ENCODE results near the gene ATP5F1B.
"Not testable (repeated sequence)": the region's sequence is repeated elsewhere in the genome, so short reads cannot be mapped to it uniquely, and the experiment has no call there.

ATP5F1B gene

DNA sequence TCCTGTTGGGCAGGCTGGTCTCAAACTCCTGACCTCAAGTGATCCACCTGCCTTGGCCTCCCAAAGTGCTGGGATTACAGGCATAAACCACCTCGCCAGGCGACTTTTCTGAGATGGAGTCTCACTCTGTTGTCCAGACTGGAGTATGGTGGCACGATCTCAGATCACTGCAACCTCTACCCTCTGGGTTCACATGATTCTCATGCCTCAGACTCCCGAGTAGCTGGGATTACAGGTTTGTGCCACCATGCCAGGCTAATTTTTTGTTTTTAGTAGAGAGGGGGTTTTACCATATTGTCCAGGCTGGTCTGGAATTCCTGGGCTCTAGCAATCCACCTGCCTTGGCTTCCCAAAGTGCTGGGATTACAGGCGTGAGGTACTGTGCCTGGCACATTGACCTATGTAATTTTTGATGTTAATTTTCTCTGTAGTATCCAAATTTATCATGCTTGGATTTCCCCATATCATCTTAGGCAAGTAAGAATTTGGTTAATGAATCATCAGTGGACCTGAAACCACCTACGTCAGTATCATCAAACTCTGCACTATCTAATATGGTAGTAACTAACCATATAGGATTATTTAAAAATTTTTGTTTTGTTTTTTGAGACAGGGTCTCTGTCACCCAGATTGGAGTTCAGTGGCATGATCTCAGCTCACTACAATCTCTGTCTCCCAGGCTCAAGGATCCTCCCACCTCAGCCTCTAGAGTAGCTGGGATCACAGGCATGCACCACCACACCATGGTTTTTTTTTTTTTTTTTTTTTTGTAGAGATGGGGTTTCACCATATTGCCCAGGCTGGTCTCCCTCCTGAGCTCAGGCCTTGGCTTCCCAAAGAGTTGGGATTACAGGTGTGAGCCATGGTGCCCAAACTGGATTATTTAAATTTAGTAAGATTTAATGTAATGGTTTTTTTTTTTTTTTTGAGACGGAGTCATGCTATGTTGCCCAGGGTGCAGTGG lies 11.9 kb upstream of the ATP5F1B start:
- DNase-seq (ENCODE audit: low read depth, low spot score) = no peak
- H3K4me3 ChIP-seq (ENCODE audit: low read length) = no peak overlapping the region

DNA sequence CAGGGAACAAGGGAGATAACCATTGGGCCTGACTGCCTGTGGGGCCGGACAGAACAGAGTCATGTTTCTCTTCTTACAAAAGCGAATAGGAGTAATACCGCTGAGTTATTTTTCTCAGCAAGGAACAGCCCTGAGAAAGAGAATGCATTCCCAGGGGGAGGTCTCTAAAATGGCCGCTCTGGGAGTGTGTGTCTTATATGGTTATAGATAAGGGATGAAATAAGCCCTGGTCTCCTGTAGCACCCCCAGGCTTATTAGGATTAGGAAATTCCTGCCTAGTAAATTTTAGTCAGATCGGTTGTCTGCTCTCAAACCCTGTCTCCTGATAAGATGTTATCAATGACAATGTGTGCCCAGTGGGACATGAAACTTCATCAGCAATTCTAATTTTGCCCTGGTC lies 8.0 kb upstream of the ATP5F1B start:
- DNase-seq (ENCODE audit: low read depth, low spot score); H3K4me3 ChIP-seq (ENCODE audit: low read length): not testable (repeated sequence)

DNA sequence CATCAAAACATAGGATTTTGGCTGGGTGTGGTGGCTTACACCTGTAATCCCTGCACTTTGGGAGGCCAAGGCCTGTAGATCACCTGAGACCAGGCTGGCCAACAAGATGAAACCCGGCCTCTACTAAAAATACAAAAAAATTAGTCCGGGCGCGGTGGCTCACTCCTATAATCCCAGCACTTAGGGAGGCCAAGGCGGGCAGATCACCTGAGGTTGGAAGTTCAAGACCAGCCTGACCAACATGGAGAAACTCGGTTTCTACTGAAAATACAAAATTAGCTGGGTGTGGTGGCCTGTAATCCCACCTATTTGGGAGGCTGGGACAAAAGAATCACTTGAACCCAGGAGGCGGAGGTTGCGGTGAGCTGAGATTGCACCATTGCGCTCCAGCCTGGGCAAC lies 2.2 kb upstream of the ATP5F1B start:
- not testable (repeated sequence) for DNase-seq (ENCODE audit: low read depth, low spot score)

DNA sequence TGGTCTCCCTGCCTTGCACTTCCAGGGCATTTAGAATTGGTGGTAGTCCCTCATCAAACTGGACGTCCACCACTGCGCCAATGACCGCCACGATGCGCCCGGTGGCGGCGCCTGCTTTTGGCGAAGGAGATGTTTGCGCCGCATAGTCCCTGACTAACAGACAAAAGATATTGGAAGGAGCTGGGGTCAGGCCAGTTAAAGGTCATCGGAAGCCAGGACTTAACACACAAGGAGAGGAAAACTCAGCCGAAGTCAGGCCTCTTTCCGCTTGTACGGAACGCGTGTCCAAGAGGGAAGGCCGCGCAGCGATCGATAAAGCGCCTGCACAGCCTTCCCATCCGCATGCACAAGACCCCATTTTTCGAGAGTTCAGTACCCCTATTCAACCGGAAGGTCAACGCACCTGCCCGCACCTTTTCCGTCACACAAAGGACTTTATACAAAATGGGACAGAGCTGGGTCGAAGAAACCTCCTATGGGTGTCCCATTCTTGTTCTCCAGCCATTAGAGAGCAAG lies 525 bp downstream of the ATP5F1B start:
- H3K4me3 ChIP-seq (ENCODE audit: low read length) = peak overlapping the region; percentile 100
- DNase-seq (ENCODE audit: low read depth, low spot score) = no peak

More for the DNA sequence above, 2.2 kb upstream of the ATP5F1B start:
- not testable (repeated sequence) for H3K4me3 ChIP-seq (ENCODE audit: low read length)

DNA sequence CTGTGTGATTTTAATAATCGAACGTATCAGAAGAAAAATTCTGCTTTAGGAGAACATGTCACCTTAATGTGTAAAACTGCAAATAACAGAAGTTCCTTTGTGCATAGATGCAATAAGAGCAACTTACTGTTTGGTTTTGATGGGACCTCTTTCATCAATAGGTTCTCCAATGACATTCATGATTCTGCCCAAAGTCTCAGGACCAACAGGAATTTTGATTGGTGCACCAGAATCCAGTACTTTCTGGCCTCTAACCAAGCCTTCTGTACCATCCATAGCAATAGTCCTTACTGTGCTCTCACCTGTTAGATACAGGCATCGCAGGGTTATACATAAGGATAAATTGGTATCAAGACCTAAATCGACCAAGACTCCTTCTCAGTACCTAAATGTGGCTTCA lies 1.1 kb downstream of the ATP5F1B start:
- no peak for DNase-seq (ENCODE audit: low read depth, low spot score)
- peak overlapping the region; percentile 100 for H3K4me3 ChIP-seq (ENCODE audit: low read length)

DNA sequence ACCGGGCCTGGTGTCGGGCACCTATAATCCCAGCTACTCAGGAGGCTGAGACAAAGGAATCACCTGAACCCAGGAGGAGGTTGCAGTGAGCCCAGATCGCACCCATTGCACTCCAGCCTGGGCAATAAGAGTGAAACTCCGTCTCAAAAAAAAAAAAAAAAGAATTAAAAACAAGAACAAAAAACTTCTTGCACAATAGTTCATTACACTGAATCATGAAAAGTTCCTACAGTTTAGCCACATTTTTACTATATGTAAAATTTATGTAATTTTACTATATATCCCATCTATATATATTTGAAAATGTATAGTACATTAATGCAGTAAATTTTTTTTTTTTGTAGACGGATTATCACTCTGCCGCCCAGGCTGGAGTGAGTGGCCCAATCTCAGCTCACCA lies 4.6 kb downstream of the ATP5F1B start:
- no peak for DNase-seq (ENCODE audit: low read depth, low spot score)

DNA sequence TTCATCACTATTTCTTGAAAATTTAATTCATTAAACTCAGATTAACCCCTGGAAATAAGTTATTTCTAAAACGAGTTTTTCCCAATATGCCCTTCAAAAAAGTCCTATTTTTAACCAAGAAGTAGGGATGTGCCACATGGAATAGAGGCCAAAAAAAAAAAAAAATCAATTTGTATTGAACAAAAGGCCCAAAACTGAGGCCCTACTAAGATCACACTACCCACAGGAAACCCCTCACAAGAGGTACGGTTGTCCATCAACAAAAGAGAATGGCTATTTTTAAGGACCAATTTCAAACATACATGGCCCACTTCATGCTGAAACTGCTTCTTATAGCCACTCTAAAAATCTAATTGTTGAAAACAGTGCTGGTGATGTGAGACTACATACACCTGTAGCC lies 8.2 kb downstream of the ATP5F1B start:
- no peak overlapping the region for H3K4me3 ChIP-seq (ENCODE audit: low read length)
- DNase-seq (ENCODE audit: low read depth, low spot score) = no peak

More for the DNA sequence above, 4.6 kb downstream of the ATP5F1B start:
- no peak overlapping the region for H3K4me3 ChIP-seq (ENCODE audit: low read length)

DNA sequence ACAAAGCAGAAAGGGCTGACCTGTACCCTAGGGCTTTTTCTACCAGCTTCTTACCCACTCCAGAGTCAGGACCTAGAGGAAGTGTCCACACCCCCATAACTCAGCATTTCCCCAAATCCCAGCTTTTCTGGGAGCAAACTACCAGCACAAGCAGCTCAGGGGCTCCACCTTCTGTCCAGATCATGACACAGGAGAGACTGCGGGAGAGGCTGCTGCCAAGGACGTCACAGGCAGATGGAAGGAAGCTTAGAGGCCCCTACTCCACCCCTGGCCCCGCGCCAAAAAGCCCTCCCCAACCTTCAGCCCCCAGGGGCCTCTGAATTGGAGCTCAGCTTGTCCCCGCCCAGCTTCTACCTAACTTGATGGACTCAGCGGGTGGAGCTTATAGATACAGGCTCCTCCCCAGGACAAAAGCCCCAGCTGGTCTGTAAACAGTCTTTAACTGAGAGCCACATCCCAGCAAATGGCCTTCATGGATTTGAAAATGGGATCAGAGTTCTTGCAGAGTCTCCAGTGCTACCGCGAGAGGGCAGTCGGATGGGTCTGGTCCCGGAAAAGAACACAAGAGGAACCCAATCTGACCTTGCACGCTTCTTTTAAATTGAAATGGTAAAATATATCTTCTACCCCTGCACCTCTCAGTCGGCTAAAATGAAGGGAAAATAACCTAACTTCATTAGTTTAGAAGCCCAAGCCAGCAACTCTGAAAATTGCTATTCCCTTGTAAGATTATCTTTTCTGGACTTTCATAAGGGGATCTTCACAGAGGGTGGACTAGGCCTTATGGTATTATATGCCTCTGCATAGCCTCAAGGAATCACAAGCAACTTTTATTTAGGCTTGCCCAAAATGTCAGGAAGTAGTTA lies 8.9 kb downstream of the ATP5F1B start:
- H3K4me3 ChIP-seq (ENCODE audit: low read length) = peak overlapping the region; percentile 81
- DNase-seq (ENCODE audit: low read depth, low spot score) = peak; percentile 96

DNA sequence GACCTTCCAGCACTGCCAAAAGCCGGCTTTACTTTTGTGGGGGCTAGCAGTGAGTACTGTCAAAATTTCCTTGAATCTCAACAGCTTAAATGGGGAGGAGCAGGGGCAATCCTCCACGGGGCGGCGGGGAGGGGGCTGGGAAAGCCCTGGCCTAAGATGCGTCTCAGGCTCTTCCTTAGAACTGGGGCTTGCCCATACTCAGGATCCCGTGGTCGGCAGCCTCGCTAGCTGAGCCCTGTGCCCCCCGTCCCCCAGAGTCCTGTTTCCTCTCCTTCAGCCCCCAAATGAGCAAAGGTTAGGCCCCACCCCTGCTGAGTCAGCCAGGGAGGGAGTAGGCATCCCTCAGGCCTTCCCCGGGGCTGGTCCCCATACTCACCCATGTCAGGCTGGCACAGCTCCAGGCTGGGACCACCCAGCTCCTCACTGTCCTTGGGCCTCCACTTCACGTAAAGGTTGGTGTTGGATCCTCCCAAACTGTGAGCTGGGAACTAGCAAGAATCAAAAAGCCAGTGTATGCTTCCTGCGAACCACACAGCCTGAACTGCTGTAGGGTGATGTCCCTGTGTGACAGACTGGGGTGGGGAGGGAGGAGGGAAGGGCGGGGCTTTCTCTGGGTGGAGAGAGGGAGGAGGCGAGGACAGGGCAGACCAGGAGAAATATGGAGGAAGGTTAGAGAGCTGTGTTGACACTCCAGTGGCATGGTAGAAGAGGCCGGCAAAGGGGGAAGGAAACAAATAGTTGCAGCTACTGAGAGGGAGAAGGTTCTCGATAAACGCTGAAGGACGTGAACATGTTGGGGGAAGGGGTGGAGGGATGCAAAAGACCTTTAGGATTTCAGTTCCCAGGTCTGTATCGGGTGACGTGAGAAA lies 9.7 kb downstream of the ATP5F1B start:
- peak; percentile 79 for DNase-seq (ENCODE audit: low read depth, low spot score)
- peak overlapping the region; percentile 81 for H3K4me3 ChIP-seq (ENCODE audit: low read length)

DNA sequence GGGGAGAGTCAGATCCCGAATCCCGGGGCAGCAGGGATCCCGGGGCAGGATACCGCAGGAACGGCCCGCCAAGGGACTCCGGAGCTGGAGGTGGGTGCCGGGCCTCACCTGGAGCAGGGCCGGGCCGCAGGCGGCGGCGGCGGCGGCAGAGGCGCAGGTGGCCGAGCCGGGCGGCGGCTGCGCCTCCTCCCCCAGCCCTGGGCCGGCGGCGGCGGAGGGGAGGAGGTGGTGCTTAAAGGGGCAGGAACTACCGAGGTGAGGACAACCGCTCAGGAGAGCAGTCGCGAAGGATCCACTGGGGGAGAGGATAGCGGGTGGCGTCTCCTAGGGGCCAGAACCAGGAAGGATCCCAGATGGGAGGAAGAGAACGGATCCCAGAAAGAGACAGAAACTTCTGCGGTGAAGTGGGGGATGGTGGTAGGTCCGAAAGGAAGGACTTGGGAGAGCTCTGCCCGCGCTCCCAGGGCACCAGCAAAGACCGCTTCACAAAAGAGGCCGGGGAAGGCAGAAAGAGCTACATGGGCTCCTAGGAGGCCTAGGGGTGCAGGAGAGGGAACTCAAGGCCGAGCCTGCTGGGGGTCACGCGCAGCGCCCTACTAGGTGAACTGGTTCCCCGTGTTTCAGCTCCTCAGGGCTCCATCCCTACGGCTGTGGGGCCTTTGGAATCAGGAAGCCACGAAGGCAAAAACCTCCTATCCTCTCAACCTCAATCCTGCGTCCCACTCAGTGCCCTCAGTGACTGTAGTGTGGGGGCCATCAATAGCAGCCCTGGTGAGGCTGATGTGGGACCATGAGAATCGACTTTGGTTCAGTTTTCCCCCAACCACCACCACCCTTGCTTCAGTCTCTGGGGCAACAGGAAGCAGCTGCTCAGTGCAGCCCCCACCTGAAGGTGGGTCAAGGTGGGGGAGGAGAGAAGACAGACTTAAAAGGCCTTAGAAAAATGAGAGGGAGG lies 10.7 kb downstream of the ATP5F1B start:
- H3K4me3 ChIP-seq (ENCODE audit: low read length) = peak overlapping the region; percentile 81
- DNase-seq (ENCODE audit: low read depth, low spot score) = peak; percentile 60

DNA sequence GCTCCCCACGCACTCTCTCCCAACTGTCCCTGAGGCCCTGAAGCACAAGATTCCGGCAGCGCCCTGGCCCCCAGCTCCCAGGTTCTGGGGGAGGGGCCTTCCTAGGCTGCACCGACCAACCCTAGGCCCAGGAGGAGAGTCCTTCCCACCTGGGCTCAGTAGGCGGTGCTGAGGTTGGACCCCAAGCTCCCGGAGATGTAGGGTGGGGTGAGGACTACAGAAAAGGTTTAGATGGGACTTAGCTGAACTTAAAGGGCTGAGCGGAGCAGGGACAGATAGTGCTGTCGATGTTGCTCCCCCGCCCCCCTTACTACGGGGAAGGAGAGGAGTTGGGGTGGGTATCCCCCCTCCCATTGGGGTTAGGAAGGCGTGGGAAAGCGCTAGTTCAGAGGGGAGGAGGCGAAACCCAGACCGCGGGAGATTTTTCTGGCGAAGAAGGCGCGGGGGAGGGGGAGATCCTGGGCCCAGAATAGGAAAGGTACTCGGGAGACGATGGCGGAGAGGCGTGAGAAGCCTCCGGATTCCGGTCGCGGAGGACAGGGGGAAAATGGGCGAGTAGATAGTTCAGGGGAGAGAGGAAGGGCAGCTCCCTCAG lies 11.4 kb downstream of the ATP5F1B start:
- peak overlapping the region; percentile 81 for H3K4me3 ChIP-seq (ENCODE audit: low read length)
- no peak for DNase-seq (ENCODE audit: low read depth, low spot score)

DNA sequence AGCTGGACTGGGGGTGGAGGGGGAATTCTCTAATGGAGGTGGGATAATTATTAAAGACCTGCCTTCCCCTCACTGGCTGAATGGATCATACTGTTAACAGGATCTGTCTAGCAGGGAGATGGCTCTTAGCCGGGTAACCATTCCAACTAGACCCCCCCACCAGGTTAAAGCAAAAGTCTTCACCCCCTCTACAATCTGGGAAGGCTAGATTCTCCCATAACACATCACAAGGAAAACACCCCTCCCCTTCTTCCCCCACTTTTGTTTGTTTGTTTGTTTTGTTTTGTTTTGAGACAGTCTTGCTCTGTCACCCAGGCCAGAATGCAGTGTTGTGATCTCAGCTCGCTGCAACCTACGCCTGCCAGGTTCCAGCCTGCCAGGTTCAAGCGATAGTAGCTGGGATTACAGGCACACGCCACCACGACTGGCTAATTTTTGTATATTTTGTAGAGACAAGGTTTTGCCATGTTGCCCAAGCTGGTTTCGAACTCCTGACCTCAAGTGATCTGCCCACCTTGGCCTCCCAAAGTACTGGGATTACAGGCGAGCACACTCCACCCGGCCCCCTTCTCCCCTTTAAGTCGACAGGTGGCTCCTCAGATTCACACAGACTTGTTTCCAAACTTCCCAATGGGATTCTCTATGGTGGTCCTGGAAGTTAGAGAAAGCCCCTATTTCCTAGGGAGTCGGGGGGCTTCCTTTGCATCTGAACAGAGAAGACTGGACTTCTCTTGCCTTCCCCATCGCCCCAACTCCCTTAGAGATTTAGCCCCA lies 12.1 kb downstream of the ATP5F1B start:
- peak overlapping the region; percentile 81 for H3K4me3 ChIP-seq (ENCODE audit: low read length)
- no peak for DNase-seq (ENCODE audit: low read depth, low spot score)

DNA sequence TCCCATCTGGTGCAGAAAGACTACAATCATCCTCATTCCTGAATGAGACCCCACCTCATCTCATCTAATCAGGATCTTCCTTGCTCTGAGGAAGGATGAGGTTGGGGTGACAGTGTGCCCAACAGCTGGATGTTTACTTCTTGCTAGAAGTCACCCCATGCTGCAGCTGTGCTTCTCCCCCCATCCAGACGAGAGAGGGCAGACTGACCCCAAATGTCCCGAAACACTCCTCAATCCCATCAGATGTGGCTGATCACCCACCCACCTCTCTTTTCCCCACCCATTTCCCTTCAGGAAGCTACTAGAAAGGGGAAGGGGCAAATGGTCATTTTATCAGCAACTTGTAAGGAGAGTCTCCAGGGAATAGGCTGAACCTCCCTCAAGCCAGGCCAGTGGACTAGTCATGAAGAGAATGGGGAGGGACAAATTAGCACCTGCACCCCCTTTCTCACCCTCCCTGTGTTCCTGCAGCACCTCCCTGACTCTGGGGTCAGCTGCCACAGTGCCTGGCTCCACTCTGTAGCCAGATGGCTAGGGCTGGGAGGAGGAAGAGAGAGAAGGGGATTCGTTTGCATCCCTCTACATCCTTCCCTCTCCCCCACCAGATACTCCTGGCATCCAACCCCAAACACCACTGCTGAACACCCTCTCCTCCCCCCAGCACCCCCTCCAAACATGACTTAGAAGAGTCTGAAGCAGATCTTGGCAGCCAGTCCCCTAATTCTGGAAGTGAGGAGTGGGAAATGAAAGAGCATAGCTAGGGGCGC lies 12.9 kb downstream of the ATP5F1B start:
- H3K4me3 ChIP-seq (ENCODE audit: low read length) = no peak overlapping the region
- DNase-seq (ENCODE audit: low read depth, low spot score) = no peak

DNA sequence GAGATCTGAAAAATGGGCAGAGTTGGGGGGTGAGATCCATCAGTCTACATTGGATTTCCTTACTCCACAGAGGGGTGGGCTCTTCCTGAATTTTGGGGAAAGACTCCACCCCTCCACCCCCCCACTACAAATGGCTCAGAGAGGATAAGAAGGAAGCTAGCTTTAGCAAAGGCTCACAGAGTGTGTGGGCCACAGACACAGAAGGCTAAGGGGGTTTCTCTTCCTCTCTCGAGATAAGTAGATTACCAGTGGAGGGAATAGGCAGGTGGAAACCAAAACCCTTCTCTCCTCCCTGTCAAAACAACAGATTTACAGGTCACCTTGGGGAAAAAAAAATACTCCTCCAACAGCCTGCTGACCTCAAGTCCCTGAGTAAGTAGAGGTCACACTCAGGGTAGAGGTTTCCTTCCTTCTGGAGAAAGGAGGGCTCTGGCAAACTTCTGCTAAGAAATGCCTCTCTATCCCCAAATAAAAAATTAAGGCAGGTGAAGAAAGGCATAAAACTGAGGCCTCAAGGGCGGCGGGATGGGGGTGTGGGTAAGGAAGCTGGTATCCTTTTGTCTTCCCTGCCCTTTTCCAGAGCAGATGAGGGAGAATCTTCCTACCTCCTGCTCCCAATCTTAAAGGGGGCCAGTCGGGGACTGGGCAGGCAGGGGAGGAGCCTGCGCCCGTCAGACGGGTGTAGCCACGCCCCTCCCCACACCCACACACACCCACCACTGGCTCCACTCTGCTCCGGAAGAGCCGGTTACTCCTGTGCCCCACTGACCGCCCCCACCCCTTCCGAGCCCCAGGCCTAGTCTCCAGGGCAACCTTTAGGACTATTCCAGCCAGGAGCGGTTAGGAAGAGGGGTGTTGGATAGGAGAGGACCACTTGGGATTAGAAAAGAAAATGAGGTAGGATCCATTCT lies 13.7 kb downstream of the ATP5F1B start:
- DNase-seq (ENCODE audit: low read depth, low spot score) = no peak
- no peak overlapping the region for H3K4me3 ChIP-seq (ENCODE audit: low read length)

DNA sequence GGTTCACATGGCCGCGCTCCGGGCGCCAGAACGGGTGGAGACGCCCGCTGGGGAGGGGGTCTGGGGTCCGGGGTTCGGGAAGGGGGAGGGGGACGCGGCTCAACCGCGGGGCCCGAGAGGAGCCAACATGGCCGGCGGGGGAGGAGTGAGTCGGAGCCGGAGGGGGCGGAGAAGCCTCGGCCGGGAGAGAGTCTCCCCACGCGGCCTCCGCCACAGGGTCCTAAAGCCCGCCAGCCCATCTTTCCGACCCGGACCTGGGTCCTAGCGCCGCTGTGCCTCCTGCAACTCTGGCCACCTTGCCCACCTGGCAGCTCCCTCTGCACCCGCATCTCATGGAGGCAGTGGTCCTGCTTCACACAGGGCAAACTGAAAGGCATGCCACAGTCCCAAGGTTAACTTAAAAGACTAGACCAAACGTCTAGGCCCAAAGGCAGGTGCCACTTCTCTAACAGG lies 15.6 kb downstream of the ATP5F1B start, which contains the start of gene BAZ2A:
Gene BAZ2A, minus strand, starts transcription at position 147 of the 453 bp plus-strand sequence. CDS start 12,796 bp downstream, outside the sequence.
- DNase-seq (ENCODE audit: low read depth, low spot score) = peak; percentile 72
- H3K4me3 ChIP-seq (ENCODE audit: low read length) = peak within 1 kb of the TSS; percentile 97
